SU-DHL-6 (cell line): Measurements from ENCODE around the gene PIK3R6.

Experiments used
- CTCF ChIP-seq: fragments of 200-600 bp; sonication (generic); IDR thresholded peaks from one replicate; pipeline ENCODE4 v1.5.1; 2017; ENCODE audit warnings: antibody characterized with exemption, mild to moderate bottlenecking, low read length, moderate library complexity; ENCODE audit not compliant: insufficient read depth, poor library complexity, severe bottlenecking
- EZH2phosphoT487 ChIP-seq: fragments of 200-600 bp; sonication (generic), shearing (Covaris generic); conservative IDR thresholded peaks from 2 replicates; pipeline ENCODE4 v1.6.1; 2018; ENCODE audit warnings: mild to moderate bottlenecking, antibody characterized with exemption, low read length, moderate library complexity, mixed read lengths

GRCh38 chr17:8839410-8839935, 28.0 kb downstream of the PIK3R6 start:
- TF ChIP-seq CTCF (no peak), EZH2phosphoT487 (no peak)
